Measurements from ENCODE around the gene CXorf49.
"Not testable (repeated sequence)": the region's sequence is repeated elsewhere in the genome, so short reads cannot be mapped to it uniquely, and the experiment has no call there.

Gene CXorf49

GRCh38 chrX:71718185-71718584 lies at the start of gene CXorf49:
CXorf49 (minus strand) TSS chrX:71718285; CDS start chrX:71718151, 134 bp downstream.
- DNase-seq, result not testable (repeated sequence)

- not testable (repeated sequence) for DNase-seq
These were observed 49.0 kb upstream of the CXorf49 start for GRCh38 chrX:71767134-71767533.

- DNase-seq, result not testable (repeated sequence)
These were observed 47.5 kb upstream of the CXorf49 start for GRCh38 chrX:71765613-71766012.

- not testable (repeated sequence) for DNase-seq
These were observed 46.7 kb upstream of the CXorf49 start for GRCh38 chrX:71764832-71765231.

GRCh38 chrX:71763049-71763448 lies 45.0 kb upstream of the CXorf49 start, which contains the start of gene CXorf49B:
CXorf49B (plus strand) TSS chrX:71763349; CDS start chrX:71763424, 75 bp downstream.
- DNase-seq, result not testable (repeated sequence)

GRCh38 chrX:71760688-71761281 lies 42.7 kb upstream of the CXorf49 start:
- DNase-seq, result not testable (repeated sequence)

GRCh38 chrX:71720289-71720886 lies 2.3 kb upstream of the CXorf49 start:
- DNase-seq, result not testable (repeated sequence)

- not testable (repeated sequence) for DNase-seq
These were observed 1.1 kb upstream of the CXorf49 start for GRCh38 chrX:71719195-71719594.

GRCh38 chrX:71716323-71716722 lies 1.8 kb downstream of the CXorf49 start:
- DNase-seq, result not testable (repeated sequence)

GRCh38 chrX:71715551-71715950 lies 2.5 kb downstream of the CXorf49 start:
- not testable (repeated sequence) for DNase-seq

GRCh38 chrX:71714064-71714463 lies 4.0 kb downstream of the CXorf49 start:
- not testable (repeated sequence) for DNase-seq

GRCh38 chrX:71702853-71703252 lies 15.2 kb downstream of the CXorf49 start:
- DNase-seq, result not testable (repeated sequence)

GRCh38 chrX:71699023-71699344 lies 19.1 kb downstream of the CXorf49 start:
- not testable (repeated sequence) for DNase-seq

- DNase-seq, result not testable (repeated sequence)
These were observed 19.6 kb downstream of the CXorf49 start for GRCh38 chrX:71698299-71699022.

- not testable (repeated sequence) for DNase-seq
These were observed 20.4 kb downstream of the CXorf49 start for GRCh38 chrX:71697466-71698298.

- not testable (repeated sequence) for DNase-seq
These were observed 21.2 kb downstream of the CXorf49 start for GRCh38 chrX:71696641-71697465.

GRCh38 chrX:71679575-71680207 lies 38.4 kb downstream of the CXorf49 start:
- DNase-seq, result no peak

GRCh38 chrX:71677195-71677594 lies 40.9 kb downstream of the CXorf49 start:
- DNase-seq, result not testable (repeated sequence)

GRCh38 chrX:71676068-71676795 lies 41.9 kb downstream of the CXorf49 start:
- DNase-seq, result not testable (repeated sequence)

GRCh38 chrX:71675636-71676035 lies 42.4 kb downstream of the CXorf49 start:
- not testable (repeated sequence) for DNase-seq

- DNase-seq, result no peak
These were observed 46.1 kb downstream of the CXorf49 start for GRCh38 chrX:71671938-71672337.

All from activated CD4-positive, alpha-beta T cell treated with anti-CD3 and anti-CD28 coated beads, Interleukin-2, amount 50 U/mL, for 48 hours (primary cell).